K562 (cell line): Measurements from ENCODE around the gene GLTP. TPM values are rescaled to one million over a fixed set of nuclear protein-coding genes. Genes with fewer than 3 reads are reported as not detected.
A peak's percentile ranks its signal among the peaks of the same experiment; 100 is the strongest.

Source experiments
- ATAC-seq: fragments of 200-7000 bp; cut with Tn5 transposase; 3 replicates; pipeline ENCODE4 v1.9.1; 2020; ENCODE audit warnings: moderate library complexity
- BruUV-seq: library from RNA; stranded (reverse); fragments of 400-500 nt; replicated peaks from 2 replicates; lab custom pipeline; 2021; lab: Mats Ljungman, UMichigan
- CTCF ChIA-PET: fragments of 300-600 bp; formaldehyde crosslinking; extraction: SDS; loops from one replicate; lab custom pipeline; 2021; ENCODE audit warnings: low intra/inter-chr PET ratio; lab: Yijun Ruan, JAX
- POLR2A ChIA-PET: fragments of 300-600, 350-650 bp; sonication (Branson Sonifier 250); formaldehyde crosslinking; extraction: SDS; loops from one replicate; lab custom pipeline; 2021; ENCODE audit warnings: antibody characterized with exemption, inconsistent platforms; lab: Yijun Ruan, JAX
- DNase-seq, 4 experiments: peaks; one replicate each; pipeline versions ENCODE4 v3.0.0 to v3.0.0-alpha.2; 2011 to 2018; ENCODE audit warnings: low spot score in 3 of 4, mixed read lengths in 3 of 4; ENCODE audit errors: extremely low read depth in 1 of 4
- FAIRE-seq: peaks from 2 replicates; lab custom pipeline; 2011; peaks lifted over from hg19 to GRCh38; lab: Jason Lieb, UNC
- H2AFZ ChIP-seq: 2 replicates; pipeline ENCODE4 v1.6.0; 2011; ENCODE audit warnings: low read depth, low read length, control low read depth, inconsistent platforms
- H3K27ac ChIP-seq: fragments of 200-600 bp; 3 replicates; pipeline ENCODE4 v1.8.0; 2011; ENCODE audit warnings: low read depth, mild to moderate bottlenecking, control low read depth, inconsistent platforms, low read length, moderate library complexity, mixed read lengths; ENCODE audit errors: extremely low read depth
- H3K27me3 ChIP-seq, 2 experiments: fragments of 300-600 bp in 1 of 2; 2 replicates in 1 of 2; 3 replicates in 1 of 2; pipeline versions ENCODE4 v1.6.0 to v1.8.0; 2011; ENCODE audit warnings: inconsistent platforms in 2 of 2, low read length in 2 of 2, mild to moderate bottlenecking in 1 of 2, mixed read lengths in 1 of 2, moderate library complexity in 1 of 2; ENCODE audit not compliant: control insufficient read depth in 2 of 2, insufficient read depth in 2 of 2
- H3K36me3 ChIP-seq: fragments of 300-600 bp; 3 replicates; pipeline ENCODE4 v1.8.0; 2011; ENCODE audit warnings: mild to moderate bottlenecking, low read length, inconsistent platforms; ENCODE audit not compliant: control insufficient read depth, insufficient read depth
- H3K4me1 ChIP-seq, 2 experiments: fragments of 200-600 bp in 1 of 2; replicated peaks in 1 of 2; 2 replicates in 1 of 2; 3 replicates in 1 of 2; pipeline versions ENCODE4 v1.5.1 to v1.8.0; 2011; ENCODE audit warnings: inconsistent platforms in 2 of 2, low read length in 2 of 2, mild to moderate bottlenecking in 1 of 2, mixed read lengths in 1 of 2, moderate library complexity in 1 of 2; ENCODE audit not compliant: control insufficient read depth in 2 of 2, insufficient read depth in 2 of 2
- H3K4me2 ChIP-seq: 2 replicates; pipeline ENCODE4 v1.6.1; 2011; ENCODE audit warnings: low read length, control low read depth, inconsistent platforms, mixed read lengths; ENCODE audit not compliant: insufficient read depth
- H3K4me3 ChIP-seq: fragments of 200-600 bp; sonication (generic), shearing (Covaris generic); 2 replicates; pipeline ENCODE4 v1.5.1; 2016; ENCODE audit warnings: control low read depth, inconsistent platforms
- H3K79me2 ChIP-seq: fragments of 200-600 bp; 3 replicates; pipeline ENCODE4 v1.8.0; 2011; ENCODE audit warnings: low read length, inconsistent platforms; ENCODE audit not compliant: control insufficient read depth, insufficient read depth
- H3K9ac ChIP-seq, 2 experiments: 2 replicates each; pipeline versions ENCODE4 v1.6.0 to v1.6.1; 2011; ENCODE audit warnings: low read depth in 2 of 2, low read length in 2 of 2, control low read depth in 1 of 2, inconsistent platforms in 1 of 2, mild to moderate bottlenecking in 1 of 2, mixed read lengths in 1 of 2; ENCODE audit not compliant: insufficient read depth in 1 of 2
- H3K9me1 ChIP-seq: one replicate; pipeline ENCODE4 v1.6.0; 2011; ENCODE audit warnings: inconsistent platforms, mild to moderate bottlenecking, low read length, moderate library complexity; ENCODE audit not compliant: control insufficient read depth, insufficient read depth
- H3K9me3 ChIP-seq: replicated peaks from 2 replicates; pipeline ENCODE4 v1.5.1; 2011; ENCODE audit warnings: low read depth, low read length, inconsistent platforms; ENCODE audit not compliant: control insufficient read depth, insufficient read depth
- H4K20me1 ChIP-seq: replicated peaks from 2 replicates; pipeline ENCODE4 v1.6.1; 2011; ENCODE audit warnings: low read length, inconsistent platforms, mixed read lengths; ENCODE audit not compliant: control insufficient read depth, insufficient read depth
- BMI1 ChIP-seq: fragments of 150-350 bp; IDR thresholded peaks from 2 replicates; pipeline ENCODE4 v1.6.1; 2014; ENCODE audit warnings: low read length
- CBX5 ChIP-seq: IDR thresholded peaks from 2 replicates; pipeline ENCODE4 v1.6.1; 2014; ENCODE audit warnings: low read depth, borderline replicate concordance
- FUS ChIP-seq: fragments of 200-400 bp; formaldehyde crosslinking; optimal IDR thresholded peaks from 2 replicates; pipeline ENCODE3; 2017; ENCODE audit warnings: low read depth, low read length
- KLF6 ChIP-seq: fragments of 250-450 bp; sonication (Bioruptor Pico); IDR thresholded peaks from 2 replicates; pipeline ENCODE4 v1.4.0; 2020; ENCODE audit warnings: mild to moderate bottlenecking, moderate library complexity, borderline replicate concordance
- L3MBTL2 ChIP-seq: fragments of 450-650 bp; IDR thresholded peaks from 2 replicates; pipeline ENCODE4 v1.6.1; 2016; ENCODE audit warnings: mild to moderate bottlenecking, moderate library complexity
- MTA2 ChIP-seq: fragments of 450-650 bp; IDR thresholded peaks from 2 replicates; pipeline ENCODE4 v1.6.1; 2016; ENCODE audit warnings: low read depth
- NR2C2 ChIP-seq, 2 experiments: fragments of 200-800 bp in 1 of 2; sonication (Bioruptor generic) in 1 of 2; sonication (generic) in 1 of 2; formaldehyde crosslinking in 1 of 2; IDR thresholded peaks; 2 replicates each; pipeline versions ENCODE4 v1.6.1 to v1.8.0; 2016 to 2022; ENCODE audit warnings: mild to moderate bottlenecking in 1 of 2, missing compliant biosample characterization in 1 of 2, missing genetic modification characterization in 1 of 2, missing genetic modification reagents in 1 of 2
- RB1 ChIP-seq: fragments of 450-650 bp; IDR thresholded peaks from 2 replicates; pipeline ENCODE4 v1.6.1; 2017; ENCODE audit warnings: low read depth, mild to moderate bottlenecking
- SRSF7 ChIP-seq: fragments of 200-400 bp; formaldehyde crosslinking; optimal IDR thresholded peaks from 2 replicates; pipeline ENCODE3; 2017; ENCODE audit warnings: mild to moderate bottlenecking, low read depth, low read length
- ZNF140 ChIP-seq: fragments of 250-450 bp; sonication (Bioruptor Pico); IDR thresholded peaks from 2 replicates; pipeline ENCODE4 v1.8.0; 2021; ENCODE audit warnings: moderate library complexity, mild to moderate bottlenecking, inconsistent platforms
- ZNF324 ChIP-seq: fragments of 250-450 bp; sonication (Bioruptor Pico); IDR thresholded peaks from 2 replicates; pipeline ENCODE4 v1.4.0; 2020; ENCODE audit warnings: mild to moderate bottlenecking
- WGBS: fragments of 100-300 bp; shearing (Covaris generic); methylation state at CpG from one replicate; pipeline ENCODE4 v1.1.6; 2016; ENCODE audit warnings: low coverage, mixed read lengths; ENCODE audit not compliant: insufficient coverage; ENCODE audit errors: missing lambda C conversion rate; 5-methylcytosine and 5-hydroxymethylcytosine counted together
- in situ Hi-C: fragments of 300-500 bp; cut with MboI; formaldehyde crosslinking; loops from 4 replicates; pipeline ENCODE4 v1.15.0; 2018; ENCODE audit warnings: inconsistent platforms, mixed read lengths
- intact Hi-C: fragments of 100-400 bp; cut with micrococcal nuclease; formaldehyde crosslinking; loops from 2 replicates; pipeline ENCODE4 v1.14.2; 2022
- polyA plus RNA-seq, 8 experiments: library from polyadenylated mRNA; depleted of rRNA in 4 of 8; stranded (reverse) in 5 of 8; unstranded in 3 of 8; fragments of >200 nt; fragmentation: Nextera tagmentation in 2 of 8; fragmentation: Illumina TruSeq in 1 of 8; extraction: Ambion mirVana in 2 of 8; extraction: Trizol in 1 of 8; gene quantifications; 2 replicates each; pipeline versions ENCODE4 v1.2.1 to v1.2.3, GENCODE V29; 2011 to 2014; ENCODE audit warnings: inconsistent platforms in 1 of 8, missing spikeins in 1 of 8
- total RNA-seq, 7 experiments: library from RNA; depleted of rRNA in 6 of 7; stranded (reverse); fragments of >200 nt in 6 of 7; fragmentation: Illumina TruSeq in 2 of 7; extraction: Trizol in 2 of 7; gene quantifications; 2 replicates each; pipeline versions ENCODE4 v1.2.1 to v1.2.3, GENCODE V29; 2011 to 2021; ENCODE audit warnings: low replicate concordance in 1 of 7
- TF ChIP-seq, protein P1 (sequence below), 2 experiments: fragments of 450-650 bp in 1 of 2; IDR thresholded peaks; 2 replicates each; pipeline ENCODE4 v1.6.1; 2011 to 2017; ENCODE audit warnings: low read depth in 2 of 2, antibody characterized with exemption in 1 of 2, borderline replicate concordance in 1 of 2, low read length in 1 of 2, mild to moderate bottlenecking in 1 of 2, mixed read lengths in 1 of 2; ENCODE audit not compliant: control insufficient read depth in 1 of 2
- TF ChIP-seq, protein P2 (sequence below): IDR thresholded peaks from 3 replicates; pipeline ENCODE4 v1.6.1; 2011; ENCODE audit warnings: borderline replicate concordance, mild to moderate bottlenecking; ENCODE audit not compliant: insufficient read length, insufficient read depth
- TF ChIP-seq, protein P3 (sequence below): sonication (generic); formaldehyde crosslinking; IDR thresholded peaks from 2 replicates; pipeline ENCODE4 v1.8.0; 2022; ENCODE audit warnings: mild to moderate bottlenecking, missing genetic modification reagents, borderline replicate concordance

GLTP gene
- total and polyA plus RNA-seq, 9 of the 15 experiments (the other 6 are each of a cell fraction or from before 2014, with no cell fraction given), result 4.4 to 8.3 (median 6.1) TPM

DNA sequence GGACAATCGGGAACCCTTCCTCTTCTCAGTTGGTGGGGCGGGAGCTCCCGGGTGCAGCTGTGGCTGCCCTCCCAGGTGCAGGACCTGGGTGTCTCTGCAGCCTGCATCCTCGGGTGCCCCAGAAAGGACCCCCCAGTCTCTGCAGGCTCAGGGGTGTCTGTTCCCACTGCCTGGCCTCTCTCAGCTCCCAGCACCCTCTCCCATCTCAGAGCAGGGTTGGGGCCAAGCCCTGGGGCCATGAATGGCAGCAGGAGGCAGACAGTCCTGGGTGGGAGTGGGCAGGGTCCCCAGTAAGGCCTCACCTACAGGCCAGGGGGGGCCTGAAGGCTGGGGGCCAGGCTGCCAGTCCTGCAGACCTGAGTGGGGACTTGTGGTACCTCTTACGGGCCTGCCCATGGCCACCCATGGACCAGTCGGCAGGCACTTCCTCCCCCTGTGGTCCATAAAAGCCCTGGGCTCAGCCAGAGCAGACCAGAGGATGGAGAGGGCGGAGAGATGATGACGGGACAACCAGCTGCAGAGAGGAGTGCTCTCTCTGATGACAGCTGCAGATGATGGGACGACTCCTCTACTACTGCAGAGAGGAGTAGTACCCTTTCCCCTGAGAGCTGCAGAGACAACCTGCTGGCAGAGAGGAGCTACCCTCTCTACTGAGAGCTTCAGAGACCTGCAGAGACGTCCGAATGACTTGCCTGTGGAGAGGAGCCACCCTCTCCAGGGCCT, 46.3 kb upstream of the GLTP start (continued):
- TF ChIP-seq ZNF324, result no peak
- TF ChIP-seq, protein P1, sequence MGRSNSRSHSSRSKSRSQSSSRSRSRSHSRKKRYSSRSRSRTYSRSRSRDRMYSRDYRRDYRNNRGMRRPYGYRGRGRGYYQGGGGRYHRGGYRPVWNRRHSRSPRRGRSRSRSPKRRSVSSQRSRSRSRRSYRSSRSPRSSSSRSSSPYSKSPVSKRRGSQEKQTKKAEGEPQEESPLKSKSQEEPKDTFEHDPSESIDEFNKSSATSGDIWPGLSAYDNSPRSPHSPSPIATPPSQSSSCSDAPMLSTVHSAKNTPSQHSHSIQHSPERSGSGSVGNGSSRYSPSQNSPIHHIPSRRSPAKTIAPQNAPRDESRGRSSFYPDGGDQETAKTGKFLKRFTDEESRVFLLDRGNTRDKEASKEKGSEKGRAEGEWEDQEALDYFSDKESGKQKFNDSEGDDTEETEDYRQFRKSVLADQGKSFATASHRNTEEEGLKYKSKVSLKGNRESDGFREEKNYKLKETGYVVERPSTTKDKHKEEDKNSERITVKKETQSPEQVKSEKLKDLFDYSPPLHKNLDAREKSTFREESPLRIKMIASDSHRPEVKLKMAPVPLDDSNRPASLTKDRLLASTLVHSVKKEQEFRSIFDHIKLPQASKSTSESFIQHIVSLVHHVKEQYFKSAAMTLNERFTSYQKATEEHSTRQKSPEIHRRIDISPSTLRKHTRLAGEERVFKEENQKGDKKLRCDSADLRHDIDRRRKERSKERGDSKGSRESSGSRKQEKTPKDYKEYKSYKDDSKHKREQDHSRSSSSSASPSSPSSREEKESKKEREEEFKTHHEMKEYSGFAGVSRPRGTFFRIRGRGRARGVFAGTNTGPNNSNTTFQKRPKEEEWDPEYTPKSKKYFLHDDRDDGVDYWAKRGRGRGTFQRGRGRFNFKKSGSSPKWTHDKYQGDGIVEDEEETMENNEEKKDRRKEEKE (IDR thresholded peaks at IDR 0.05; ENCODE audit: borderline replicate concordance in 1 of 2, control insufficient read depth in 1 of 2, low read depth in 2 of 2, low read length in 1 of 2), result no peak

DNA sequence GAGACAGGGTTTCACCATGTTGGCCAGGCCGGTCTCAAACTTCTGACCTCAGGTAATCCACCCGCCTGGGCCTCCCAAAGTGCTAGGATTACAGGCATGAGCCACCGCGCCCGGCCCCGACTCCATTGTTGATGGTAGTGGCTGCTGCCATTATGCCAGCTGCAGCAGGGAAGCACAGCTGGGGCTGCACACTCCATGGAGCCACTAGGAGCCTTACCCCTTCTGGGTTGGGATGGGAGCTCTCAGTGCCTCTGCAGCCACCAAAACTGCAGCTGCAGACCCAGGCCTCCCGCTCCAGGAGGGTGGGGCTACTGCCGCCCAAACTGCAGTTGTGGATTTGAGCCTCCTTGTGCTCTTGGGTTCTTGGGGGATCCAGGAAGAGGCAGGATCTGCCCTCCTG, 45.7 kb upstream of the GLTP start:
- Histone ChIP-seq H2AFZ (no peak overlapping the region), H3K4me3 (no peak overlapping the region), H3K27me3 (no peaks in the 10 kb centered on the region), H3K9me1 (no peaks in the 10 kb centered on the region), H3K79me2 (no peaks in the 10 kb centered on the region), H4K20me1 (no peaks in the 10 kb centered on the region), H3K27ac (no peak overlapping the region), H3K9me3 (no peaks in the 10 kb centered on the region), H3K4me1 (peaks cover 7 to 23% of the 10 kb centered on the region in 2 experiments; a peak in 4 of 5 replicates), H3K36me3 (peaks cover 10% of the 10 kb centered on the region; the same call in 1 of the 3 replicates), H3K4me2 (no peak overlapping the region), H3K9ac (peak overlapping the region in 1 of 2 experiments; percentile 64; a peak in 1 of 4 replicates)
- ChIA-PET POLR2A (interaction anchor here (1.0 kb wide), 1 partner anchor 41 kb away, joined by 4 read pairs; no protein-coding TSS in a partner anchor), CTCF (no interaction called here)
- in situ Hi-C loops, result no loop called here
- intact Hi-C loops, result loop anchor here (2.0 kb wide), 1 partner anchor 73 kb away; no protein-coding TSS in a partner anchor
- DNase-seq, result no peak
- BruUV-seq, result no TSS peak
- 89% methylated on average over 8 of the region's 8 CpGs for WGBS
- no peak for FAIRE-seq
- ATAC-seq, result no peak
- TF ChIP-seq BMI1, result no peak
- TF ChIP-seq, protein P2, sequence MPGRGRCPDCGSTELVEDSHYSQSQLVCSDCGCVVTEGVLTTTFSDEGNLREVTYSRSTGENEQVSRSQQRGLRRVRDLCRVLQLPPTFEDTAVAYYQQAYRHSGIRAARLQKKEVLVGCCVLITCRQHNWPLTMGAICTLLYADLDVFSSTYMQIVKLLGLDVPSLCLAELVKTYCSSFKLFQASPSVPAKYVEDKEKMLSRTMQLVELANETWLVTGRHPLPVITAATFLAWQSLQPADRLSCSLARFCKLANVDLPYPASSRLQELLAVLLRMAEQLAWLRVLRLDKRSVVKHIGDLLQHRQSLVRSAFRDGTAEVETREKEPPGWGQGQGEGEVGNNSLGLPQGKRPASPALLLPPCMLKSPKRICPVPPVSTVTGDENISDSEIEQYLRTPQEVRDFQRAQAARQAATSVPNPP, result no peak
- TF ChIP-seq NR2C2 (CRISPR knock-in tag; IDR thresholded peaks at IDR 0.05), result no peak
- TF ChIP-seq NR2C2 (tag; IDR thresholded peaks at IDR 0.05), result no peak
- no peak for TF ChIP-seq ZNF140 (CRISPR knock-in tag)
- TF ChIP-seq, protein P3, sequence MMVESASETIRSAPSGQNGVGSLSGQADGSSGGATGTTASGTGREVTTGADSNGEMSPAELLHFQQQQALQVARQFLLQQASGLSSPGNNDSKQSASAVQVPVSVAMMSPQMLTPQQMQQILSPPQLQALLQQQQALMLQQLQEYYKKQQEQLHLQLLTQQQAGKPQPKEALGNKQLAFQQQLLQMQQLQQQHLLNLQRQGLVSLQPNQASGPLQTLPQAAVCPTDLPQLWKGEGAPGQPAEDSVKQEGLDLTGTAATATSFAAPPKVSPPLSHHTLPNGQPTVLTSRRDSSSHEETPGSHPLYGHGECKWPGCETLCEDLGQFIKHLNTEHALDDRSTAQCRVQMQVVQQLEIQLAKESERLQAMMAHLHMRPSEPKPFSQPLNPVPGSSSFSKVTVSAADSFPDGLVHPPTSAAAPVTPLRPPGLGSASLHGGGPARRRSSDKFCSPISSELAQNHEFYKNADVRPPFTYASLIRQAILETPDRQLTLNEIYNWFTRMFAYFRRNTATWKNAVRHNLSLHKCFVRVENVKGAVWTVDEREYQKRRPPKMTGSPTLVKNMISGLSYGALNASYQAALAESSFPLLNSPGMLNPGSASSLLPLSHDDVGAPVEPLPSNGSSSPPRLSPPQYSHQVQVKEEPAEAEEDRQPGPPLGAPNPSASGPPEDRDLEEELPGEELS (CRISPR knock-in tag), result no peak
- no peak for TF ChIP-seq SRSF7
- TF ChIP-seq RB1, result no peak
- TF ChIP-seq MTA2, result no peak
- TF ChIP-seq CBX5, result no peak
- no peak for TF ChIP-seq L3MBTL2
- TF ChIP-seq KLF6, result no peak
- TF ChIP-seq FUS, result no peak
